Osteocyte (in vitro differentiated cells): ENCODE results near the gene LGALS3BP. TPM values are rescaled to one million over a fixed set of nuclear protein-coding genes. Genes with fewer than 3 reads are reported as not detected.

Source experiments
- DNase-seq: peaks from one replicate; pipeline ENCODE4 v3.0.0; 2021; ENCODE audit warnings: mixed read lengths; ENCODE audit not compliant: unreplicated experiment; ENCODE audit errors: extremely low spot score
- H3K27ac Mint-ChIP-seq: one replicate; pipeline ENCODE4 v1.8.0; 2021; ENCODE audit warnings: mild to moderate bottlenecking, mixed read lengths; ENCODE audit not compliant: unreplicated experiment
- H3K27me3 Mint-ChIP-seq: one replicate; pipeline ENCODE4 v1.8.0; 2021; ENCODE audit warnings: mixed read lengths; ENCODE audit not compliant: unreplicated experiment
- H3K36me3 Mint-ChIP-seq: one replicate; pipeline ENCODE4 v1.8.0; 2021; ENCODE audit warnings: mixed read lengths; ENCODE audit not compliant: unreplicated experiment
- H3K4me1 Mint-ChIP-seq: one replicate; pipeline ENCODE4 v1.8.0; 2021; ENCODE audit warnings: mixed read lengths; ENCODE audit not compliant: unreplicated experiment
- H3K4me3 Mint-ChIP-seq: one replicate; pipeline ENCODE4 v1.8.0; 2021; ENCODE audit warnings: mild to moderate bottlenecking, moderate library complexity, mixed read lengths; ENCODE audit not compliant: unreplicated experiment
- H3K9me3 Mint-ChIP-seq: one replicate; pipeline ENCODE4 v1.8.0; 2021; ENCODE audit warnings: mixed read lengths; ENCODE audit not compliant: unreplicated experiment
- CTCF ChIP-seq: fragments of 200-600 bp; sonication (generic); IDR thresholded peaks from 2 replicates; pipeline ENCODE4 v1.5.0; 2021; ENCODE audit warnings: antibody characterized with exemption, mild to moderate bottlenecking, moderate library complexity
- total RNA-seq: library from RNA; stranded (reverse); gene quantifications from 2 replicates; pipeline ENCODE4 v1.2.1, GENCODE V29; 2021

The LGALS3BP gene
- total RNA-seq, 1 donor from 2014 or later, result 439 TPM

DNA sequence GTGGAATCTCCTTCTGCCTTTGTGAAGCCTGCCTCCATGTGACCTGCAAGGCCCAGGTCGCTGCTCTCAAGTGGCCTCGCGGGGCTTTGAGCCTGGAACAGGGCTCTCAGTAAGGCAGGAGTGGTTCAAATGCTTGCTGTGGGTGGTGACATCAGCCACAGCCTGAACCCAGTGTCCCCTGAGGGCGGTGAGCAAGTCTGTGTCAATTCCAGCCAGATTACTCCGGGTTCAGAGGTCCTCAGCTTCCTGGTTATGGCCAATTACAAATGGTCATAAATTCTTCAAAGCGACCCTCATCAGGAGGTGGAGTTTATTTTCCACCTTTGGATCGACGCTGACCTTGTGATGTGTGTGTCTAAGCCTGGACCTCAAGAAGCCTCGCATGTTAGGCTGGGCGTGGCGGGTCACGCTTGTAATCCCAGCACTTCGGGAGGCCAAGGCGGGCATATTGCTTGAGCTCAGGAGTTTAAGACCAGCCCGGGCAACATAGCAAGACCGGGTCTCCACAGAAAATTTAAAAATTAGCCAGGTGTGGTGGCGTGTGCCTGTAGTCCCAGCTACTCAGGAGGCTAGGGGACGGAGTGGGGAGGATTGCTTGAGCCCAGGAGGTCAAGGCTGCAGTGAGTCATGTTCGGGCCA is 17.3 kb downstream of the LGALS3BP start:
- Mint-ChIP-seq H3K27ac (no peak overlapping the region), H3K27me3 (no peaks in the 10 kb centered on the region), H3K4me3 (no peak overlapping the region), H3K4me1 (peaks cover 17% of the 10 kb centered on the region), H3K9me3 (no peaks in the 10 kb centered on the region), H3K36me3 (peaks cover 6% of the 10 kb centered on the region)
- DNase-seq, result no peak
- no peak for TF ChIP-seq CTCF

DNA sequence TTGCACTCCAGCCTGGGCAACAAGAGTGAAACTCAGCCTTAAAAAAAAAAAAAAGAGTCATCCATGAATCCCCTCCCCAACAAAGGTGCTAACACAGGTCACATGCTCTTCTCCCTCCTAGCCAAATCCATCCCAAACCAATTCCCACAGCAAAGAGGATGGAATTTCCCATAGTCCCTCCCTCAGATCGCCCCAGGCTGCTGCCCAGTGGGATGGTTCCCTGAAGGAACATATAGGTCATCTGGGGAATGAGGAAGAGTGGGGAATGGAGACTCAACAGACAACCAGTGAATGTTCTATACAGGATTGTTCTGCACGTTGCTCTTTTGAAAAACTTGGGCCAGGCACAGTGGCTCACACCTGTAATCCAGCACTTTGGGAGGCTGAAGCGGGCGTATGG is 18.2 kb downstream of the LGALS3BP start:
- Mint-ChIP-seq H3K4me3 (no peak overlapping the region), H3K27ac (no peak overlapping the region), H3K9me3 (no peaks in the 10 kb centered on the region), H3K4me1 (peaks cover 20% of the 10 kb centered on the region), H3K36me3 (peaks cover 2% of the 10 kb centered on the region), H3K27me3 (no peaks in the 10 kb centered on the region)
- no peak for DNase-seq
- TF ChIP-seq CTCF, result no peak

GRCh38 chr17:78960928-78961327 is 18.8 kb downstream of the LGALS3BP start:
- H3K4me1 Mint-ChIP-seq, result peaks cover 20% of the 10 kb centered on the region
- no peaks in the 10 kb centered on the region for H3K27me3 Mint-ChIP-seq
- no peaks in the 10 kb centered on the region for H3K9me3 Mint-ChIP-seq
- H3K36me3 Mint-ChIP-seq, result peaks cover 2% of the 10 kb centered on the region
- no peak for DNase-seq
- no peak for TF ChIP-seq CTCF
- no peak overlapping the region for H3K4me3 Mint-ChIP-seq
- no peak overlapping the region for H3K27ac Mint-ChIP-seq

GRCh38 chr17:78959803-78960202 is 19.9 kb downstream of the LGALS3BP start:
- Mint-ChIP-seq H3K36me3 (no peaks in the 10 kb centered on the region), H3K27me3 (no peaks in the 10 kb centered on the region), H3K9me3 (no peaks in the 10 kb centered on the region), H3K27ac (no peak overlapping the region), H3K4me1 (peaks cover 20% of the 10 kb centered on the region), H3K4me3 (no peak overlapping the region)
- TF ChIP-seq CTCF, result peak; percentile 7
- no peak for DNase-seq

GRCh38 chr17:78958641-78959127 is 21.0 kb downstream of the LGALS3BP start:
- Mint-ChIP-seq H3K27me3 (no peaks in the 10 kb centered on the region), H3K4me1 (peaks cover 26% of the 10 kb centered on the region), H3K4me3 (no peak overlapping the region), H3K27ac (no peak overlapping the region), H3K9me3 (no peaks in the 10 kb centered on the region), H3K36me3 (no peaks in the 10 kb centered on the region)
- DNase-seq, result no peak
- no peak for TF ChIP-seq CTCF
